Calu3 (cell line): ENCODE data around the gene TRIM31. TPM values are rescaled to one million over a fixed set of nuclear protein-coding genes. Genes with fewer than 3 reads are reported as not detected.

Source experiments
- BruUV-seq: library from RNA; stranded (reverse); fragments of 400-500 nt; replicated peaks from 2 replicates; lab custom pipeline; 2021; lab: Mats Ljungman, UMichigan
- CTCF ChIA-PET: fragments of 300-600 bp; sonication (Branson Sonifier 250); formaldehyde crosslinking; loops from one replicate; lab custom pipeline; 2022; ENCODE audit warnings: antibody characterized with exemption; lab: Charles Lee
- DNase-seq: peaks from one replicate; pipeline ENCODE4 v3.0.0; 2022
- H3K27ac Mint-ChIP-seq: one replicate; pipeline ENCODE4 v1.8.0; 2022; ENCODE audit warnings: mixed read lengths; ENCODE audit not compliant: unreplicated experiment
- H3K27me3 Mint-ChIP-seq: one replicate; pipeline ENCODE4 v1.8.0; 2022; ENCODE audit warnings: mixed read lengths; ENCODE audit not compliant: unreplicated experiment
- H3K36me3 Mint-ChIP-seq: one replicate; pipeline ENCODE4 v1.8.0; 2022; ENCODE audit warnings: mild to moderate bottlenecking, moderate library complexity, mixed read lengths; ENCODE audit not compliant: insufficient read depth, unreplicated experiment
- H3K4me1 Mint-ChIP-seq: one replicate; pipeline ENCODE4 v1.8.0; 2022; ENCODE audit warnings: mild to moderate bottlenecking, low read depth, mixed read lengths; ENCODE audit not compliant: unreplicated experiment
- H3K4me3 Mint-ChIP-seq: one replicate; pipeline ENCODE4 v1.8.0; 2022; ENCODE audit warnings: mild to moderate bottlenecking, low read depth, moderate library complexity, mixed read lengths; ENCODE audit not compliant: unreplicated experiment
- H3K9me3 Mint-ChIP-seq: one replicate; pipeline ENCODE4 v1.8.0; 2022; ENCODE audit warnings: low read depth, mixed read lengths; ENCODE audit not compliant: unreplicated experiment
- intact Hi-C: fragments of 100-400 bp; cut with micrococcal nuclease; formaldehyde crosslinking; loops from one replicate; pipeline ENCODE4 v1.10.0; 2022; ENCODE audit not compliant: unreplicated experiment
- total RNA-seq: library from RNA; stranded (reverse); gene quantifications from 2 replicates; pipeline ENCODE4 v1.2.3, GENCODE V29; 2022
- TF ChIP-seq, protein P1 (sequence below): fragments of 200-600 bp; IDR thresholded peaks from one replicate; pipeline ENCODE4 v1.8.0; 2022; ENCODE audit warnings: antibody characterized with exemption; ENCODE audit not compliant: unreplicated experiment

Gene TRIM31
- total RNA-seq, 1 experiment from 2014 or later, result 161 TPM

DNA sequence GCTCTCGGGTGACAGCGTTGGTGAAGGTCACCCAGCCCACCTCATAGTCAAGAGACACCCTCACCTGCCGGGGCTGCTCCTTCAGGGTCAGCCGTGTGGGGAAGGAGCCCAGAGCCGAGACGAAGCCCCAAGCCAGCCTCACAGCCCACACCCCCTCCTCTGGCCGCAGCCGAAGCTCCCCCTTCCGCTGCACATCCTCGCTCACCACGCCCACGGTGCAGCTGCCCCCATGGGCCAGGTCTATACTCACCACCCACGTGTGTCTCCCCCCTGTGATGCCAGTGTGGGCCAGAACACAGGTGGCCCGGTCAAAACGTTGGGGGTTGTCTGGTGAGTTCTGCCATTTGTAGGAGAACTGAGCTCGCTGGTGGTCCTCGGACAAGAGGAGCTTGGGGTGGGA is 41.2 kb upstream of the TRIM31 start:
- no peak for DNase-seq
- intact Hi-C loops, result no loop called here
- H3K27me3 Mint-ChIP-seq, result no peaks in the 10 kb centered on the region
- CTCF ChIA-PET, result interaction anchor here (0.6 to 1.6 kb wide), 3 partner anchors 18 to 51 kb away, joined by 4 to 7 read pairs (median 6); partner anchors contain the start of gene TRIM40
- H3K4me1 Mint-ChIP-seq, result peaks cover 51% of the 10 kb centered on the region
- BruUV-seq, result no TSS peak
- no peaks in the 10 kb centered on the region for H3K36me3 Mint-ChIP-seq
- TF ChIP-seq, protein P1, sequence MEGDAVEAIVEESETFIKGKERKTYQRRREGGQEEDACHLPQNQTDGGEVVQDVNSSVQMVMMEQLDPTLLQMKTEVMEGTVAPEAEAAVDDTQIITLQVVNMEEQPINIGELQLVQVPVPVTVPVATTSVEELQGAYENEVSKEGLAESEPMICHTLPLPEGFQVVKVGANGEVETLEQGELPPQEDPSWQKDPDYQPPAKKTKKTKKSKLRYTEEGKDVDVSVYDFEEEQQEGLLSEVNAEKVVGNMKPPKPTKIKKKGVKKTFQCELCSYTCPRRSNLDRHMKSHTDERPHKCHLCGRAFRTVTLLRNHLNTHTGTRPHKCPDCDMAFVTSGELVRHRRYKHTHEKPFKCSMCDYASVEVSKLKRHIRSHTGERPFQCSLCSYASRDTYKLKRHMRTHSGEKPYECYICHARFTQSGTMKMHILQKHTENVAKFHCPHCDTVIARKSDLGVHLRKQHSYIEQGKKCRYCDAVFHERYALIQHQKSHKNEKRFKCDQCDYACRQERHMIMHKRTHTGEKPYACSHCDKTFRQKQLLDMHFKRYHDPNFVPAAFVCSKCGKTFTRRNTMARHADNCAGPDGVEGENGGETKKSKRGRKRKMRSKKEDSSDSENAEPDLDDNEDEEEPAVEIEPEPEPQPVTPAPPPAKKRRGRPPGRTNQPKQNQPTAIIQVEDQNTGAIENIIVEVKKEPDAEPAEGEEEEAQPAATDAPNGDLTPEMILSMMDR, result no peak
- H3K9me3 Mint-ChIP-seq, result no peaks in the 10 kb centered on the region
- no peak overlapping the region for H3K27ac Mint-ChIP-seq
- no peak overlapping the region for H3K4me3 Mint-ChIP-seq

DNA sequence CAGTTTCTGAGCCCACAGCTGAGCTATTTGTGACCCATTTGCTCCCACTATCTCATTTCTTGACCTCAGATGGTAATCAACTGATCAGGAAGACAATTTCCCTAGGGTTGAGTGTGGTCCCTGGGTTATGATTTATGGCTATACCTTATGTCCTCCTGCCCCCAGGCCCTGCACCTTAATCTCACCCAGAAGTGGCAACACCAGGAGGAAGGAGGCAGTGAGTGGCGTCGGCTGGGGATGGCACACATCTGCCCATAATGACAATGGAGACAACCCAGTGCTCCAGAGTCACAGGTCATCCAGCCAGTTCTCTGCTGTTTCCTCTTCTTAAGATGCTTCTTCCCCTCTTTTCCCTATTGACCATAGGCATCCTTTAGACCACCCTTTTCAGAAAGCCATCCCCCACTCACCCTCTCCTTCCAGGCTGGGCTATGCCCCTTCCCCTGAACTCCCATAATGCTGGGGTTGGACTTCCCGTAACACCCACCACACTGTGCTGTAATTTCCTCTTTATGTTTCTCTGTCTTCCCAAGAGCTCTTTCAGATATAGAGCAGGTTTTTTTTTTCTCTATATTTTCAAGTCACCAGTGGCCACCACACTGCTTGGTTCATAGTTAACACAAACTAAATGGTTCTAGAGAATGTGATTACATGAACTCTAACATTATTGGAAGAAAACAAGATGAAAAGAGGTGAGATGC is 40.2 kb upstream of the TRIM31 start:
- no TSS peak for BruUV-seq
- H3K27ac Mint-ChIP-seq, result no peak overlapping the region
- H3K9me3 Mint-ChIP-seq, result no peaks in the 10 kb centered on the region
- intact Hi-C loops, result no loop called here
- TF ChIP-seq, protein P1, result no peak
- no peak overlapping the region for H3K4me3 Mint-ChIP-seq
- H3K27me3 Mint-ChIP-seq, result no peaks in the 10 kb centered on the region
- CTCF ChIA-PET, result no interaction called here
- H3K4me1 Mint-ChIP-seq, result peaks cover 51% of the 10 kb centered on the region
- no peaks in the 10 kb centered on the region for H3K36me3 Mint-ChIP-seq
- DNase-seq, result no peak

DNA sequence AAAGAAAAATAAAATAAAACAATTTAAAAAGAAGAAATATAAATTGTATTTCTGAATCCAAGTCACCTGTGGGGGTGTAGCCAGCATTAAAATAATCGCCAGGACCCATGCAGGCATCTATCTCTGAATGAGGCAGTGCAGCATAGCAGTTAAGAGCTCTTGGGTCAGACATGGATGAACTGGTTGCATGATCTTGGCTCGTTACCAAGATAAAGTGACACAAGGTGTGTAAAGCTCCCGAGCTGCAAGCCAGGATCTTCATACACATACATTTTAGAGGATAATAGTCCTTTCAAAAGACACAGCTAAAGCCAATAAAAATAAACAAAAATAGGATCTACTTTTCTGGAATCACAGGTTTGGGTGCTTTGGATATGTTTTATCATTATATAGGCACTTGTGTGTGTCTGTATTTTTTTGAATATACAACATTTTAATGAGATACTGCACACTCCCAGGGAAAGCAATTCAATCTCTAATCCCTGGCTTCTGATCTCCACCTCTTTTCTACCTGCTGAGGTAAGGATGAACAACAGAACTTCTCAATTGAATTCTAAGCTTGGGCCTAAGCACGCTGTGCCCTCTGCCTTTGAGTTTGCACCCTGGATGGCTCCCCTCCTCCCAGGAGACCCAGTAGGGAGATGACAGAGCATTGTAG is 39.3 kb upstream of the TRIM31 start:
- H3K4me3 Mint-ChIP-seq, result no peak overlapping the region
- TF ChIP-seq, protein P1, result no peak
- no peaks in the 10 kb centered on the region for H3K36me3 Mint-ChIP-seq
- H3K4me1 Mint-ChIP-seq, result peaks cover 51% of the 10 kb centered on the region
- H3K27me3 Mint-ChIP-seq, result no peaks in the 10 kb centered on the region
- no peak for DNase-seq
- CTCF ChIA-PET, result interaction anchor here (0.5 kb wide), 2 partner anchors 45 to 58 kb away, joined by 3 to 5 read pairs; no protein-coding TSS in a partner anchor
- H3K27ac Mint-ChIP-seq, result no peak overlapping the region
- no peaks in the 10 kb centered on the region for H3K9me3 Mint-ChIP-seq
- intact Hi-C loops, result no loop called here
- no TSS peak for BruUV-seq

DNA sequence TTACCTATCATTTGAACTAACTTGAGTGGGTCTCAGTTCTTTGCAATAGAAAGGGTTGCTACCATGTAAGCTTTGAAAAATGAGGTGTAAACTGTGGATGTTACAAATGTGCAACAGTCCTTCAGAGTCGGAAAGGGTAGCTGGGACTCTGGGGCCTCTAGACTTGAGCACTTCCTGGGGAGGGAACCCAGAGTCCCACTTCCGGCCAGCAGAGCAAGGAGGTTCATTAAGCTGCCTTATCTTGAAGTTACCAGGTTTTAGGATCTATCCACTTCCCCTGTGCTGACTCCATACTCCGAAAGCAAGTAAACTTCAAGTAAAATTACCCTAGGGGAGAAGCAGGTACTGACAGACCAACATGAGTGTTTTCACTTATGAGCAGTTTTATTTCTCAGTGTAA is 38.7 kb upstream of the TRIM31 start:
- TF ChIP-seq, protein P1, result no peak
- Mint-ChIP-seq H3K4me3 (no peak overlapping the region), H3K4me1 (peaks cover 50% of the 10 kb centered on the region), H3K27ac (no peak overlapping the region), H3K9me3 (no peaks in the 10 kb centered on the region), H3K27me3 (no peaks in the 10 kb centered on the region), H3K36me3 (no peaks in the 10 kb centered on the region)
- intact Hi-C loops, result loop anchor here (2.0 kb wide), 1 partner anchor 19 kb away; no protein-coding TSS in a partner anchor
- BruUV-seq, result no TSS peak
- DNase-seq, result no peak
- CTCF ChIA-PET, result interaction anchor here (0.5 kb wide), 1 partner anchor 45 kb away, joined by 5 read pairs; no protein-coding TSS in a partner anchor
